ENCODE data around the gene CCNG1.
A peak's percentile ranks its signal among the peaks of the same experiment; 100 is the strongest.

Gene CCNG1

DNA sequence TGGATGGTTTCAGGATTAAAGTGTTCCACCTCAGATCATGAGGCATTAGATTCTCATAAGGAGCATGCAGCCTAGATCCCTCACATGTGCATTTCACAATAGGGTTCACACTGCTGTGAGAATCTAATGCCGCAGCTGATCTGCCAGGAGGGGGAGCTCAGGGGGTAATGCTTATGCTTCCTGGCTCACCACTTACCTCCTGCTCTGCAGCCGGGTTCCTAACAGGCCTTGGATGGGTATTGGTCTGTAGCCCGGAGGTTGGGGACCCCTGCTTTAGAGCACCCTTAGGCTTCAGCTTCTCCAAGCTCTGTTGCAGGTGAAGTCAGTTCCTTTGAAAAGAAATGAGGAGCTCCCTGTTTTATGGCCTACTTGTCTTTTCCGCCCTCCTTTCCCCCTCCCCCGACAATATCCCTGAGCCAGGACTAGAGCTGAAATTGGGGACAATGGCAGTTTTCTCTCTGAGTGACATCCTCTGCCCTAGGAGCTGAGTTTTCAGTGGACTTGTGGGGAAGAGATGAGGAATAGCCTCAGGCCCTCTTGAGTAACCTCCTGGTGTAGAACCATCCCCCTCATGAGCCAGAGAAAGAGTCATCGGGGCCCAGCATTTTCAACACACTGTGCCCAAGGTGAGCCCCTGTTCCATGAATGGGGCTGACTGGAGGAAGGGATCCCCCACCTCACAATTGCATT lies 51.8 kb downstream of the CCNG1 start:
- peak; percentile 77 for ATAC-seq
- peak; percentile 93 for TF ChIP-seq ZFP30 (CRISPR knock-in tag; IDR thresholded peaks at IDR 0.05)
- no peak for TF ChIP-seq GLIS3 (CRISPR knock-in tag; IDR thresholded peaks at IDR 0.05)

DNA sequence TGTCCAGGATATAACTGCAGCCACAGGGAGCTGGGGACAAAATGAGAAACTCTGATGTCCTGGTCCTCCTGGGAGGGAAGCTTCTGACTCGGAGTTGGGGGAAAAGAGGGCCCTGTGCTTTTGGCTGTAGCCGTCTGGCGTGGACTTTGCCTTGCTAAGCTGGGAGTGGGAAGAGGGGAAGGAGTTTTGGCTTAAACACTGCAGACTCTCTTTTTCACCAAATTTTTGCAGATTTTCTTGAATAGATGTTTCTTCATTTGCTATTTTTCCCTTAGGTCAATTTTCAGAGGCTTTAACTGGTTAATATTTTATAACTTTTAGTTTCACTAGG lies 52.3 kb downstream of the CCNG1 start:
- TF ChIP-seq, protein P1, sequence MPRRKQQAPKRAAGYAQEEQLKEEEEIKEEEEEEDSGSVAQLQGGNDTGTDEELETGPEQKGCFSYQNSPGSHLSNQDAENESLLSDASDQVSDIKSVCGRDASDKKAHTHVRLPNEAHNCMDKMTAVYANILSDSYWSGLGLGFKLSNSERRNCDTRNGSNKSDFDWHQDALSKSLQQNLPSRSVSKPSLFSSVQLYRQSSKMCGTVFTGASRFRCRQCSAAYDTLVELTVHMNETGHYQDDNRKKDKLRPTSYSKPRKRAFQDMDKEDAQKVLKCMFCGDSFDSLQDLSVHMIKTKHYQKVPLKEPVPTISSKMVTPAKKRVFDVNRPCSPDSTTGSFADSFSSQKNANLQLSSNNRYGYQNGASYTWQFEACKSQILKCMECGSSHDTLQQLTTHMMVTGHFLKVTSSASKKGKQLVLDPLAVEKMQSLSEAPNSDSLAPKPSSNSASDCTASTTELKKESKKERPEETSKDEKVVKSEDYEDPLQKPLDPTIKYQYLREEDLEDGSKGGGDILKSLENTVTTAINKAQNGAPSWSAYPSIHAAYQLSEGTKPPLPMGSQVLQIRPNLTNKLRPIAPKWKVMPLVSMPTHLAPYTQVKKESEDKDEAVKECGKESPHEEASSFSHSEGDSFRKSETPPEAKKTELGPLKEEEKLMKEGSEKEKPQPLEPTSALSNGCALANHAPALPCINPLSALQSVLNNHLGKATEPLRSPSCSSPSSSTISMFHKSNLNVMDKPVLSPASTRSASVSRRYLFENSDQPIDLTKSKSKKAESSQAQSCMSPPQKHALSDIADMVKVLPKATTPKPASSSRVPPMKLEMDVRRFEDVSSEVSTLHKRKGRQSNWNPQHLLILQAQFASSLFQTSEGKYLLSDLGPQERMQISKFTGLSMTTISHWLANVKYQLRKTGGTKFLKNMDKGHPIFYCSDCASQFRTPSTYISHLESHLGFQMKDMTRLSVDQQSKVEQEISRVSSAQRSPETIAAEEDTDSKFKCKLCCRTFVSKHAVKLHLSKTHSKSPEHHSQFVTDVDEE (CRISPR knock-in tag; IDR thresholded peaks at IDR 0.05): no peak
- TF ChIP-seq RARB (CRISPR knock-in tag; IDR thresholded peaks at IDR 0.05): no peak
- TF ChIP-seq OSR1 (CRISPR knock-in tag; IDR thresholded peaks at IDR 0.05): no peak
- TF ChIP-seq ZNF565 (CRISPR knock-in tag; conservative IDR thresholded peaks at IDR 0.05; ENCODE audit: low read depth): no peak
- no peak for TF ChIP-seq SNAI2 (CRISPR knock-in tag; IDR thresholded peaks at IDR 0.05)
- no peak for TF ChIP-seq ZC3H10 (CRISPR knock-in tag; IDR thresholded peaks at IDR 0.05)
- no peak for TF ChIP-seq TCF4 (CRISPR knock-in tag; IDR thresholded peaks at IDR 0.05; ENCODE audit: borderline replicate concordance)
- no peak for TF ChIP-seq ESRRG (CRISPR knock-in tag; IDR thresholded peaks at IDR 0.05)
- no peak for TF ChIP-seq CSRNP3 (CRISPR knock-in tag; IDR thresholded peaks at IDR 0.05)
- no peak for TF ChIP-seq BACH2 (CRISPR knock-in tag; IDR thresholded peaks at IDR 0.05; ENCODE audit: borderline replicate concordance)
- ATAC-seq: no peak
